NCI-H2227 (cell line): ENCODE data around the gene MTF2.

Experiments used
- DNase-seq: peaks from one replicate; lab custom pipeline; 2025; ENCODE audit not compliant: unreplicated experiment; lab: John Stamatoyannopoulos, UW

MTF2 gene

GRCh38 chr1:93179886-93180722 is 101.0 kb downstream of the MTF2 start, which contains the start of gene TMED5:
TMED5 (minus strand) TSS chr1:93180413; CDS start chr1:93180242, 171 bp downstream.
- peak; percentile 99 for DNase-seq

- peak; percentile 73 for DNase-seq
Measured at GRCh38 chr1:93180723-93181613, 101.9 kb downstream of the MTF2 start, which contains the start of gene CCDC18. CCDC18 (plus strand) TSS chr1:93180724; CDS start chr1:93183362, 2,638 bp downstream.

GRCh38 chr1:93186667-93187066 is 107.6 kb downstream of the MTF2 start:
- DNase-seq, result no peak
